Activated naive CD8-positive, alpha-beta T cell treated with anti-CD3 and anti-CD28 coated beads, Interleukin-2, amount 10 ng/mL, durations not matched to agents 7 days and 5 days (primary cell): ENCODE measurements around the gene CCDC13. TPM values are rescaled to one million over a fixed set of nuclear protein-coding genes. Genes with fewer than 3 reads are reported as not detected.

Experiments used
- ATAC-seq: fragments of 150-1000 bp; cut with Tn5 transposase; one replicate; pipeline ENCODE4 v1.10.0; 2021; ENCODE audit warnings: low read depth, moderate library complexity
- POLR2A ChIA-PET: fragments of 350-600 bp; sonication (Branson Sonifier 250); formaldehyde crosslinking; loops from one replicate; lab custom pipeline; 2021; ENCODE audit warnings: antibody characterized with exemption; lab: Charles Lee
- DNase-seq: peaks from one replicate; pipeline ENCODE4 v3.0.0; 2021
- H3K27ac Mint-ChIP-seq: one replicate; pipeline ENCODE4 v1.8.0; 2022; ENCODE audit warnings: mild to moderate bottlenecking, mixed read lengths
- H3K27me3 Mint-ChIP-seq: one replicate; pipeline ENCODE4 v1.8.0; 2022; ENCODE audit warnings: mild to moderate bottlenecking, moderate library complexity, mixed read lengths
- H3K36me3 Mint-ChIP-seq: one replicate; pipeline ENCODE4 v1.8.0; 2021; ENCODE audit warnings: mild to moderate bottlenecking, mixed read lengths
- H3K4me1 Mint-ChIP-seq: one replicate; pipeline ENCODE4 v1.8.0; 2021; ENCODE audit warnings: mixed read lengths
- H3K4me3 Mint-ChIP-seq: one replicate; pipeline ENCODE4 v1.8.0; 2022; ENCODE audit warnings: mild to moderate bottlenecking, moderate library complexity, mixed read lengths
- H3K9me3 Mint-ChIP-seq: one replicate; pipeline ENCODE4 v1.8.0; 2021; ENCODE audit warnings: mixed read lengths
- total RNA-seq, 2 experiments: library from RNA; stranded (reverse); gene quantifications; one replicate each; pipeline ENCODE4 v1.2.3, GENCODE V29; 2021

Gene CCDC13
- total RNA-seq, 2 experiments from 2014 or later: 0.85 TPM; not detected in 1

DNA sequence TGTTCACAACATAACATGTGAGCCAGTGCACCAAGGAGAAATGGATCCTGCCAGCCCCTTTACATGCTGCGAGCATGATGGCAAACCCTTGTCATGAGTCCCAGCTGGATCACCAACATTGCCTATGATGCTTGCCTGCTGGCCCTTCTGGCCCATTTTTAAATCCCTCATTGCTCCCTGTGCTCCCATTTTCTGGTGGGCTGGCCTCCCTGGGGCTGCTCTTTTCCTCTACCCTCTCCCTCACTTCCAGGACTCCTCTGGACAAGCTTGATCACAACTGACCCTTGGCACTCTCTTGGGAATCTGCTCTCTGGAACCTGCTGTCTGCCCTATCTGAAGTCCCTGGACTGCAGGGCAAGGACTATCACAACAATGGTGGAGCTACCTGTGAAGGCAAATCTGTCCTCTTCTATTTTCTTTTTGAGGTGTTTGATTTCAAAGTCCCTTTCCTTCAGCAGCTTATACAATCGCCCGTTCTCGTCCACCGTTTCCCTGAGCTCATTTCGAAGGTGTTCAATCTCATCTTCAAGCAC is 16.3 kb downstream of the CCDC13 start:
- Mint-ChIP-seq H3K4me3 (no peak overlapping the region), H3K9me3 (no peaks in the 10 kb centered on the region), H3K27ac (no peak overlapping the region), H3K4me1 (peaks cover 5% of the 10 kb centered on the region), H3K27me3 (peaks cover 26% of the 10 kb centered on the region), H3K36me3 (no peaks in the 10 kb centered on the region)
- no peak for ATAC-seq
- POLR2A ChIA-PET: no interaction called here
- DNase-seq: no peak

GRCh38 chr3:42755681-42756578 is 17.1 kb downstream of the CCDC13 start:
- no peaks in the 10 kb centered on the region for H3K9me3 Mint-ChIP-seq
- peaks cover 5% of the 10 kb centered on the region for H3K4me1 Mint-ChIP-seq
- peaks cover 26% of the 10 kb centered on the region for H3K27me3 Mint-ChIP-seq
- no peak overlapping the region for H3K4me3 Mint-ChIP-seq
- peak; percentile 58 for ATAC-seq
- POLR2A ChIA-PET: no interaction called here
- no peak overlapping the region for H3K27ac Mint-ChIP-seq
- H3K36me3 Mint-ChIP-seq: no peaks in the 10 kb centered on the region
- no peak for DNase-seq

DNA sequence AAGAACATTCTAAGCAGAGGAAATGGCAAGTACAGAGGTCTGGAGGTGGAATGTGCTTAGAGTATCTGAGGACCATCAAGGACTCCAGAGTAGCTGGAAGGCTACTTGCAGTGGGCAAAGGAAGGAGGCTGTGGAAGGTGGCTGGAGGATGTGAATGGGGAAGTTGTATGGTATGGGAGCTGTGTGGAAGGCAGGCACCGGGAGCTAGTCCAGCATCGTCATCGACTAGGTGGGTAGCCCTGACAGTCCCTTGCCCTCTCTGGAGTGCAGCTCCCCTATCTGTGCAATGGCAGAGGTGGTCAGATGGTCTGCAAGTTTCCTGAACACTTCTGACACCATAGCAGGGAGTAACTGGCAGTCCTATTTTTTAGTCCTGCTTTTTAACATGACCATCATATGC is 19.3 kb downstream of the CCDC13 start:
- POLR2A ChIA-PET: no interaction called here
- Mint-ChIP-seq H3K27ac (no peak overlapping the region), H3K4me3 (no peak overlapping the region)

GRCh38 chr3:42752961-42753360 is 20.1 kb downstream of the CCDC13 start:
- no peak overlapping the region for H3K4me3 Mint-ChIP-seq
- POLR2A ChIA-PET: no interaction called here
- no peak overlapping the region for H3K27ac Mint-ChIP-seq
- ATAC-seq (no peak), DNase-seq (no peak)
- no peaks in the 10 kb centered on the region for H3K9me3 Mint-ChIP-seq
- H3K4me1 Mint-ChIP-seq: peaks cover 10% of the 10 kb centered on the region
- no peaks in the 10 kb centered on the region for H3K36me3 Mint-ChIP-seq
- peaks cover 17% of the 10 kb centered on the region for H3K27me3 Mint-ChIP-seq

More for the DNA sequence above, 19.3 kb downstream of the CCDC13 start:
- H3K9me3 Mint-ChIP-seq: no peaks in the 10 kb centered on the region
- peaks cover 8% of the 10 kb centered on the region for H3K4me1 Mint-ChIP-seq
- no peaks in the 10 kb centered on the region for H3K36me3 Mint-ChIP-seq
- ATAC-seq (no peak), DNase-seq (no peak)
- H3K27me3 Mint-ChIP-seq: peaks cover 24% of the 10 kb centered on the region

DNA sequence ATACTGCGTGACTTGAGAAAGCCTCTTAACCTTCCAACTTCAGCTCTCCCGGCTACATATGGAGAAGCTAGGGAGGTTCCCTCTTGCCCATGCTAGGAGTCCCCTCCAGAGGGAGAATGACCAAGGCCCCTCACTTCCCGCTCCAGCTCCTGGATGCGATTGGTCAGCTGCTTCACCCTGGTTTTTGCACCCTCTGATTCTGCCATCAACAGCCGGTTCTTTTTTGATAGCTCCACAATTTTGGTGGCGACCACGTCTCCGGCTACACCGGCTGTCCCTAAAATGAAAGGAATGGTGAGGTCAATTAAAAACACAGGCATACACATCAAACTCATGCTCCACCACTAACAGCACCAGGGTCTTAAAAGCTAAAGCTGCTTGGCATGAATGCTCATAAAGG is 20.6 kb downstream of the CCDC13 start:
- Mint-ChIP-seq H3K4me1 (peaks cover 16% of the 10 kb centered on the region), H3K4me3 (no peak overlapping the region), H3K27me3 (peaks cover 13% of the 10 kb centered on the region), H3K36me3 (no peaks in the 10 kb centered on the region), H3K27ac (no peak overlapping the region), H3K9me3 (no peaks in the 10 kb centered on the region)
- POLR2A ChIA-PET: no interaction called here
- ATAC-seq (no peak), DNase-seq (no peak)

GRCh38 chr3:42751609-42752008 is 21.4 kb downstream of the CCDC13 start:
- ATAC-seq: no peak
- POLR2A ChIA-PET: no interaction called here

DNA sequence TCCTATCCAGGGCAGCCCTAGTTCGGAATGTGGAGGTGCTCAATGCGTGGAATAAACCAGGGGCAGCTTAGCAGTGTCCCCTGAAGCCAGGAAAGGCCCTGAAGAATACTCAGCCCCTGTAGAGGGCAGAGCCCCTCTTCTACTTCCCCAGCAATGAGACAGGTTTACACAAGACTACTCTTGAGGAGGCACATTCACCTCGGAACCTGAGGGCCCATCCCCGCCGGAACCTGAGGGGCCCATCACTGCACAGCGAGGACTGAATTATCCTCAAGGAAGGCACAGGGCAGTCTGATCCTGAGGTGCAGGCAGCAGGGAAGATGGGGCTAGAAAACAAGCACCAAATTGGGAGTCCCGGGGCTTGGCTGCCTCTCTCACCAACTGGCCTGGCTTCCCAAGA is 22.2 kb downstream of the CCDC13 start:
- no peak for ATAC-seq
- H3K9me3 Mint-ChIP-seq: no peaks in the 10 kb centered on the region
- DNase-seq: no peak
- peaks cover 17% of the 10 kb centered on the region for H3K4me1 Mint-ChIP-seq
- H3K27ac Mint-ChIP-seq: no peak overlapping the region
- POLR2A ChIA-PET: no interaction called here
- no peak overlapping the region for H3K4me3 Mint-ChIP-seq
- no peaks in the 10 kb centered on the region for H3K36me3 Mint-ChIP-seq
- H3K27me3 Mint-ChIP-seq: peaks cover 2% of the 10 kb centered on the region

More at GRCh38 chr3:42751609-42752008, 21.4 kb downstream of the CCDC13 start:
- H3K4me1 Mint-ChIP-seq: peaks cover 17% of the 10 kb centered on the region
- H3K9me3 Mint-ChIP-seq: no peaks in the 10 kb centered on the region
- no peak for DNase-seq
- no peaks in the 10 kb centered on the region for H3K36me3 Mint-ChIP-seq
- H3K4me3 Mint-ChIP-seq: no peak overlapping the region
- no peak overlapping the region for H3K27ac Mint-ChIP-seq
- H3K27me3 Mint-ChIP-seq: peaks cover 5% of the 10 kb centered on the region

GRCh38 chr3:42749753-42750231 is 23.3 kb downstream of the CCDC13 start:
- no peaks in the 10 kb centered on the region for H3K36me3 Mint-ChIP-seq
- H3K4me3 Mint-ChIP-seq: no peak overlapping the region
- POLR2A ChIA-PET: no interaction called here

GRCh38 chr3:42749025-42749752 is 23.9 kb downstream of the CCDC13 start:
- ATAC-seq (no peak), DNase-seq (no peak)
- Mint-ChIP-seq H3K27me3 (no peaks in the 10 kb centered on the region), H3K36me3 (no peaks in the 10 kb centered on the region), H3K4me3 (no peak overlapping the region), H3K27ac (no peak overlapping the region), H3K9me3 (no peaks in the 10 kb centered on the region), H3K4me1 (peaks cover 14% of the 10 kb centered on the region)
- POLR2A ChIA-PET: no interaction called here

More at GRCh38 chr3:42749753-42750231, 23.3 kb downstream of the CCDC13 start:
- ATAC-seq: peak; percentile 46
- H3K27me3 Mint-ChIP-seq: no peaks in the 10 kb centered on the region
- no peak for DNase-seq
- no peak overlapping the region for H3K27ac Mint-ChIP-seq
- H3K9me3 Mint-ChIP-seq: no peaks in the 10 kb centered on the region
- peaks cover 13% of the 10 kb centered on the region for H3K4me1 Mint-ChIP-seq

GRCh38 chr3:42747581-42747980 is 25.5 kb downstream of the CCDC13 start:
- no peak for DNase-seq
- peak overlapping the region; percentile 16 for H3K27ac Mint-ChIP-seq

GRCh38 chr3:42746455-42747450 is 26.3 kb downstream of the CCDC13 start:
- no peaks in the 10 kb centered on the region for H3K9me3 Mint-ChIP-seq
- H3K4me1 Mint-ChIP-seq: peaks cover 16% of the 10 kb centered on the region
- no peak for ATAC-seq
- H3K36me3 Mint-ChIP-seq: no peaks in the 10 kb centered on the region
- H3K27me3 Mint-ChIP-seq: no peaks in the 10 kb centered on the region
- DNase-seq: no peak
- H3K27ac Mint-ChIP-seq: peak overlapping the region; percentile 16
- no peak overlapping the region for H3K4me3 Mint-ChIP-seq
- POLR2A ChIA-PET: no interaction called here

More at GRCh38 chr3:42747581-42747980, 25.5 kb downstream of the CCDC13 start:
- POLR2A ChIA-PET: interaction anchor here (0.7 kb wide), 1 partner anchor 147 kb away, joined by 4 read pairs; the partner anchor contains the start of gene NKTR
- H3K9me3 Mint-ChIP-seq: no peaks in the 10 kb centered on the region
- H3K4me1 Mint-ChIP-seq: peaks cover 16% of the 10 kb centered on the region
- no peak for ATAC-seq
- no peaks in the 10 kb centered on the region for H3K27me3 Mint-ChIP-seq
- H3K36me3 Mint-ChIP-seq: no peaks in the 10 kb centered on the region
- H3K4me3 Mint-ChIP-seq: no peak overlapping the region

DNA sequence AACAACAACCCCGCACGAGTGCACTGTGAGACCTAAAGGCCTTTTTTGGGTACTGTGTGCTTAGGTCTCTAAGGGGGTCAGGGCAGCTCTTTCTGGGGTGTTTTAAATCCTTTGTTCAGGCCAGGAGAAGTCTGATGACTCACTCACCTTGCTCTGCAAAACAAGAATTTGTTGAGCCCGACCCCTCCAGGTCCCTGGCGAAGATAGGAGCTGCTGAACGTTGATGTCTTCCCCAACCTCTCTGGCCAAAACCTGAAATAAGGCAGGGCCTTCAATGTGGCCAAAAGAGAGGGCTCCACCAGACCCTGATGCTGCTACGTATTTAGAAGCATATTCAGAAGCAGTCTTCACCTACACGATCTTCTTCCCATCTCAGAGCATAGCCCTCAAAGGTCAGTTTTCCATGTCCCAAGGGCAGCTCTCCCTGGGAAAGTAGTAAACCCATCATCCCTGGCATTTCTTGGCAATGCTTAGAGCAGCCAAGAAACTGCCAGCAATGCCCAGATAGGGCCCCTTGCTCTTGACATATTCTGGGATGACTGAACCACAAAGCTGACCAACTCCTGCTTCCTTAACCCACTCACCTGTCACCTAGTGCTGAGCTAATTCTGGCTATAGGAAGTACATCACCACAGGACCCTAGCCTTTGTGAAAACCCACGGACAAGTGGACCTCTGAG is 27.1 kb downstream of the CCDC13 start:
- no peak overlapping the region for H3K27ac Mint-ChIP-seq
- H3K4me3 Mint-ChIP-seq: no peak overlapping the region
- no peak for DNase-seq
- ATAC-seq: no peak
- H3K36me3 Mint-ChIP-seq: no peaks in the 10 kb centered on the region
- peaks cover 16% of the 10 kb centered on the region for H3K4me1 Mint-ChIP-seq
- H3K9me3 Mint-ChIP-seq: no peaks in the 10 kb centered on the region
- no peaks in the 10 kb centered on the region for H3K27me3 Mint-ChIP-seq
- POLR2A ChIA-PET: interaction anchor here (0.8 kb wide), 1 partner anchor 163 kb away, joined by 4 read pairs; no protein-coding TSS in a partner anchor
